Cardiac fibroblast (primary cell): ENCODE results near the gene TTLL5.

ENCODE experiments used
- DNase-seq, 2 donors: peaks; one replicate each; pipeline versions ENCODE4 v3.0.0 to v3.0.0-alpha.2; 2010; ENCODE audit warnings: low read depth in 2 of 2
- H3K4me3 ChIP-seq, 2 donors: replicated peaks in 1 of 2; 1 replicate in 1 of 2; 2 replicates in 1 of 2; pipeline ENCODE4 v1.5.1; 2011; ENCODE audit warnings: low read depth in 2 of 2, low read length in 2 of 2, mild to moderate bottlenecking in 2 of 2, moderate library complexity in 1 of 2
- CTCF ChIP-seq: IDR thresholded peaks from one replicate; pipeline ENCODE4 v1.5.1; 2011; ENCODE audit warnings: low read depth, mild to moderate bottlenecking, low read length, inconsistent platforms

Gene TTLL5

GRCh38 chr14:75717729-75718128, 56.7 kb downstream of the TTLL5 start:
- no peak for DNase-seq
- no peak overlapping the region for H3K4me3 ChIP-seq
- no peak for TF ChIP-seq CTCF

GRCh38 chr14:75718199-75718598, 57.2 kb downstream of the TTLL5 start:
- TF ChIP-seq CTCF, result no peak

GRCh38 chr14:75720116-75720515, 59.1 kb downstream of the TTLL5 start:
- no peak for TF ChIP-seq CTCF
- DNase-seq, result no peak
- H3K4me3 ChIP-seq, result no peak overlapping the region

More at GRCh38 chr14:75718199-75718598, 57.2 kb downstream of the TTLL5 start:
- DNase-seq, result no peak
- no peak overlapping the region for H3K4me3 ChIP-seq

- no peak for TF ChIP-seq CTCF
- H3K4me3 ChIP-seq, result no peak overlapping the region
- DNase-seq, result peak; percentile 43 to 93
These were observed 59.9 kb downstream of the TTLL5 start for GRCh38 chr14:75720842-75721498.

- peak; percentile 71 to 81 for DNase-seq
- no peak for TF ChIP-seq CTCF
- H3K4me3 ChIP-seq, result no peak overlapping the region
These were observed 62.7 kb downstream of the TTLL5 start for GRCh38 chr14:75723716-75724115.

- DNase-seq, result peak in 1 of 2 donors; percentile 28
- no peak overlapping the region for H3K4me3 ChIP-seq
- TF ChIP-seq CTCF, result no peak
These were observed 63.6 kb downstream of the TTLL5 start for GRCh38 chr14:75724414-75725204.
